SK-N-MC (cell line): ENCODE data around the gene PRSS58.

Experiments used
- EZH2 ChIP-seq: fragments of 200-600 bp; sonication (generic); IDR thresholded peaks from one replicate; pipeline ENCODE4 v1.6.1; 2017; ENCODE audit warnings: antibody characterized with exemption
- FOXP2 ChIP-seq: optimal IDR thresholded peaks from 2 replicates; pipeline ENCODE3; 2011; ENCODE audit warnings: mild to moderate bottlenecking, moderate library complexity; ENCODE audit not compliant: insufficient read depth; ENCODE audit errors: extremely low read length, control extremely low read depth
- POLR2AphosphoS5 ChIP-seq: IDR thresholded peaks from 2 replicates; pipeline ENCODE4 v1.6.1; 2012; ENCODE audit warnings: mild to moderate bottlenecking, low read depth, low read length, borderline replicate concordance

GRCh38 chr7:142298627-142299026 lies 40.8 kb upstream of the PRSS58 start:
- TF ChIP-seq POLR2AphosphoS5: no peak
- no peak for TF ChIP-seq EZH2
- TF ChIP-seq FOXP2: no peak
